ENCODE measurements around the gene IGF1R. TPM values are rescaled to one million over a fixed set of nuclear protein-coding genes. Genes with fewer than 3 reads are reported as not detected.
A peak's percentile ranks its signal among the peaks of the same experiment; 100 is the strongest.

IGF1R gene
- total RNA-seq, 1 donor from 2014 or later: 131 TPM

- no peak for DNase-seq (ENCODE audit: low spot score)
- Mint-ChIP-seq H3K4me1 (ENCODE audit: unreplicated experiment) (peaks cover 36% of the 10 kb centered on the region), H3K9me3 (ENCODE audit: unreplicated experiment) (no peaks in the 10 kb centered on the region)
Measured at GRCh38 chr15:98728082-98728810, 79.9 kb downstream of the IGF1R start.

GRCh38 chr15:98728811-98729160 lies 80.4 kb downstream of the IGF1R start:
- Mint-ChIP-seq H3K9me3 (ENCODE audit: unreplicated experiment) (no peaks in the 10 kb centered on the region), H3K27me3 (ENCODE audit: unreplicated experiment) (peaks cover 3% of the 10 kb centered on the region), H3K4me1 (ENCODE audit: unreplicated experiment) (peaks cover 38% of the 10 kb centered on the region), H3K36me3 (ENCODE audit: low read depth, unreplicated experiment) (peaks cover 3% of the 10 kb centered on the region), H3K4me3 (ENCODE audit: unreplicated experiment) (no peak overlapping the region), H3K27ac (ENCODE audit: unreplicated experiment) (peak overlapping the region; percentile 48)
- TF ChIP-seq CTCF (IDR thresholded peaks at IDR 0.05; ENCODE audit: unreplicated experiment): no peak
- no peak for DNase-seq (ENCODE audit: low spot score)

More at GRCh38 chr15:98728082-98728810, 79.9 kb downstream of the IGF1R start:
- TF ChIP-seq CTCF (IDR thresholded peaks at IDR 0.05; ENCODE audit: unreplicated experiment): no peak
- Mint-ChIP-seq H3K27me3 (ENCODE audit: unreplicated experiment) (peaks cover 3% of the 10 kb centered on the region), H3K4me3 (ENCODE audit: unreplicated experiment) (no peak overlapping the region), H3K36me3 (ENCODE audit: low read depth, unreplicated experiment) (peaks cover 3% of the 10 kb centered on the region), H3K27ac (ENCODE audit: unreplicated experiment) (peak overlapping the region; percentile 68)

GRCh38 chr15:98729446-98730042 lies 81.2 kb downstream of the IGF1R start:
- DNase-seq (ENCODE audit: low spot score): no peak
- H3K9me3 Mint-ChIP-seq (ENCODE audit: unreplicated experiment): no peaks in the 10 kb centered on the region
- TF ChIP-seq CTCF (IDR thresholded peaks at IDR 0.05; ENCODE audit: unreplicated experiment): no peak
- no peak overlapping the region for H3K27ac Mint-ChIP-seq (ENCODE audit: unreplicated experiment)
- H3K4me3 Mint-ChIP-seq (ENCODE audit: unreplicated experiment): no peak overlapping the region
- peaks cover 3% of the 10 kb centered on the region for H3K27me3 Mint-ChIP-seq (ENCODE audit: unreplicated experiment)
- peaks cover 3% of the 10 kb centered on the region for H3K36me3 Mint-ChIP-seq (ENCODE audit: low read depth, unreplicated experiment)
- H3K4me1 Mint-ChIP-seq (ENCODE audit: unreplicated experiment): peaks cover 43% of the 10 kb centered on the region

- Mint-ChIP-seq H3K4me1 (ENCODE audit: unreplicated experiment) (peaks cover 54% of the 10 kb centered on the region), H3K36me3 (ENCODE audit: low read depth, unreplicated experiment) (no peaks in the 10 kb centered on the region), H3K9me3 (ENCODE audit: unreplicated experiment) (no peaks in the 10 kb centered on the region), H3K4me3 (ENCODE audit: unreplicated experiment) (no peak overlapping the region), H3K27ac (ENCODE audit: unreplicated experiment) (no peak overlapping the region), H3K27me3 (ENCODE audit: unreplicated experiment) (no peaks in the 10 kb centered on the region)
- no peak for DNase-seq (ENCODE audit: low spot score)
- no peak for TF ChIP-seq CTCF (IDR thresholded peaks at IDR 0.05; ENCODE audit: unreplicated experiment)
Measured at GRCh38 chr15:98730860-98731711, 82.7 kb downstream of the IGF1R start.

All from endothelial cell (in vitro differentiated cells).